Naive thymus-derived CD4-positive, alpha-beta T cell (primary cell): ENCODE data around the gene FHIP1B. TPM values are rescaled to one million over a fixed set of nuclear protein-coding genes. Genes with fewer than 3 reads are reported as not detected.
A peak's percentile ranks its signal among the peaks of the same experiment; 100 is the strongest.

Source experiments
- ATAC-seq: fragments of 150-1000 bp; cut with Tn5 transposase; 2 replicates; pipeline ENCODE4 v1.10.0; 2021; ENCODE audit warnings: mild to moderate bottlenecking, moderate library complexity
- CTCF ChIA-PET: fragments of 350-600 bp; sonication (Branson Sonifier 250); formaldehyde crosslinking; loops from one replicate; lab custom pipeline; 2021; ENCODE audit warnings: antibody characterized with exemption; lab: Charles Lee
- POLR2A ChIA-PET: fragments of 350-600 bp; sonication (Branson Sonifier 250); formaldehyde crosslinking; loops from one replicate; lab custom pipeline; 2021; ENCODE audit warnings: antibody characterized with exemption, inconsistent platforms; lab: Charles Lee
- DNase-seq, 9 donors: peaks; one replicate each; pipeline versions ENCODE4 v3.0.0 to v3.0.0-alpha.2; 2020 to 2022; ENCODE audit warnings: mixed read lengths in 1 of 9
- H3K27ac ChIP-seq: one replicate; pipeline ENCODE4 v1.7.0; 2013; ENCODE audit warnings: mild to moderate bottlenecking, low read depth, low read length, moderate library complexity
- H3K27me3 ChIP-seq, 2 donors: one replicate each; pipeline ENCODE4 v1.7.0; 2013; ENCODE audit warnings: low read length in 2 of 2, mild to moderate bottlenecking in 2 of 2, moderate library complexity in 2 of 2; ENCODE audit not compliant: control insufficient read depth in 2 of 2, insufficient read depth in 2 of 2
- H3K36me3 ChIP-seq, 3 experiments: 1 replicate in 2 of 3; 2 replicates in 1 of 3; pipeline ENCODE4 v1.7.0; 2013; ENCODE audit warnings: low read length in 3 of 3, mild to moderate bottlenecking in 3 of 3, moderate library complexity in 1 of 3; ENCODE audit not compliant: insufficient read depth in 3 of 3, control insufficient read depth in 2 of 3
- H3K4me1 ChIP-seq, 2 donors: one replicate each; pipeline ENCODE4 v1.7.0; 2013; ENCODE audit warnings: low read length in 2 of 2, mild to moderate bottlenecking in 2 of 2, moderate library complexity in 1 of 2; ENCODE audit not compliant: control insufficient read depth in 2 of 2, insufficient read depth in 2 of 2
- H3K4me3 ChIP-seq: 2 replicates; pipeline ENCODE4 v1.7.0; 2013; ENCODE audit warnings: mild to moderate bottlenecking, low read length
- H3K9me3 ChIP-seq, 3 experiments: 1 replicate in 2 of 3; 2 replicates in 1 of 3; pipeline ENCODE4 v1.7.0; 2013; ENCODE audit warnings: low read length in 3 of 3; ENCODE audit not compliant: control insufficient read depth in 2 of 3
- H3K27ac Mint-ChIP-seq, 9 donors: one replicate each; pipeline ENCODE4 v1.8.0; 2020 to 2022; ENCODE audit warnings: mixed read lengths in 9 of 9, mild to moderate bottlenecking in 8 of 9, moderate library complexity in 5 of 9, inconsistent platforms in 2 of 9
- H3K27me3 Mint-ChIP-seq, 5 donors: one replicate each; pipeline ENCODE4 v1.8.0; 2021 to 2022; ENCODE audit warnings: mixed read lengths in 5 of 5, mild to moderate bottlenecking in 1 of 5
- H3K36me3 Mint-ChIP-seq, 5 donors: one replicate each; pipeline ENCODE4 v1.8.0; 2020 to 2022; ENCODE audit warnings: mixed read lengths in 5 of 5, mild to moderate bottlenecking in 3 of 5, inconsistent platforms in 1 of 5
- H3K4me1 Mint-ChIP-seq, 7 donors: one replicate each; pipeline ENCODE4 v1.8.0; 2020 to 2022; ENCODE audit warnings: mixed read lengths in 7 of 7, mild to moderate bottlenecking in 3 of 7, inconsistent platforms in 1 of 7
- H3K4me3 Mint-ChIP-seq, 10 donors: one replicate each; pipeline ENCODE4 v1.8.0; 2020 to 2022; ENCODE audit warnings: mild to moderate bottlenecking in 10 of 10, mixed read lengths in 10 of 10, moderate library complexity in 6 of 10, inconsistent platforms in 2 of 10
- H3K9me3 Mint-ChIP-seq, 11 donors: one replicate each; pipeline ENCODE4 v1.8.0; 2020 to 2022; ENCODE audit warnings: mixed read lengths in 11 of 11, mild to moderate bottlenecking in 4 of 11, inconsistent platforms in 1 of 11, moderate library complexity in 1 of 11
- intact Hi-C, 2 donors: fragments of 100-400 bp; cut with micrococcal nuclease; formaldehyde crosslinking; loops; one replicate each; pipeline ENCODE4 v1.15.1; 2023
- polyA plus RNA-seq, 2 donors: library from polyadenylated mRNA; unstranded; fragments of 300-500 nt; fragmentation: Illumina TruSeq; gene quantifications; one replicate each; pipeline ENCODE4 v1.2.3, GENCODE V29; 2021
- total RNA-seq, 6 experiments: library from RNA in 5 of 6; stranded (reverse) in 5 of 6; gene quantifications; 1 replicate in 5 of 6; 2 replicates in 1 of 6; pipeline ENCODE4 v1.2.3 and lab custom pipeline; 2021 to 2026

FHIP1B gene
- total and polyA plus RNA-seq, 7 experiments from 2014 or later: 9.7 to 52.4 (median 31.4) TPM

DNA sequence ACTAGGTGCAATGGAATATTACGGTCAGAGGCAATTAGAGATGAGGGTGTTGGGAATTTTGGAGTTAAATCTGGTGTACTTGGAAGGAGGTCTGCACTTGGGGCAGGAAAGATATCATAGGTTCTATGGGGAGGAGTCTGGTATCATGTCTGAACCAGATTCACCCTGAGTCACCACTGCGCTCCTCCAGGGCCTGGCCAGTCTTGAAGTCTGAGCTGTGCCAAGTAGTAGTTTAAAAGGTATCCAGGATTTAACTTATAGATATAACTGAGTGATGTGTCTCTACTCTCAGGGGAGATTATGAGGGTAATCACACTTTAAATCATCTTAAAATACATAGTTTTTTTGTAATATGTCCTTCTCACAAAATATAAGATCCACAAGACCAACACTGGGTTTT, 11.1 kb upstream of the FHIP1B start:
- H3K36me3 ChIP-seq: no peaks in the 10 kb centered on the region
- intact Hi-C loops: no loop called here
- Mint-ChIP-seq H3K27ac (no peak overlapping the region), H3K9me3 (no peaks in the 10 kb centered on the region), H3K27me3 (peaks cover 11 to 36% (median 14%) of the 10 kb centered on the region in 5 donors), H3K36me3 (no peaks in the 10 kb centered on the region), H3K4me3 (no peak overlapping the region), H3K4me1 (peaks cover 0 to 5% (median 0%) of the 10 kb centered on the region in 7 donors)
- no peak for ATAC-seq
- H3K9me3 ChIP-seq: no peaks in the 10 kb centered on the region
- no peak overlapping the region for H3K4me3 ChIP-seq
- no peaks in the 10 kb centered on the region for H3K4me1 ChIP-seq
- no peaks in the 10 kb centered on the region for H3K27me3 ChIP-seq
- H3K27ac ChIP-seq: no peak overlapping the region
- ChIA-PET CTCF (no interaction called here), POLR2A (no interaction called here)
- no peak for DNase-seq

DNA sequence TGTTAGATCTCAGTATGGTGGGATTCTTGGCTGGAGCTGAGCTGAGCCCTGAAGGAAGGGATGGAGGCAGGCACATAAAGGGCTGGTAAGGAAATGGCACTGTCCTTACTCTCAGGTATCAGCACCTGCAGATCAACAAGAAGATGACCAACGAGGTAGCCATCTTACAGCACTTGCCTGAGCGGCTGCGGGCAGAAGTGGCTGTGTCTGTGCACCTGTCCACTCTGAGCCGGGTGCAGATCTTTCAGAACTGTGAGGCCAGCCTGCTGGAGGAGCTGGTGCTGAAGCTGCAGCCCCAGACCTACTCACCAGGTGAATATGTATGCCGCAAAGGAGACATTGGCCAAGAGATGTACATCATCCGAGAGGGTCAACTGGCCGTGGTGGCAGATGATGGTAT, 6.9 kb upstream of the FHIP1B start:
- ATAC-seq: no peak
- Histone ChIP-seq H3K4me1 (no peaks in the 10 kb centered on the region), H3K27me3 (no peaks in the 10 kb centered on the region), H3K9me3 (no peaks in the 10 kb centered on the region), H3K27ac (no peak overlapping the region), H3K4me3 (no peak overlapping the region), H3K36me3 (no peaks in the 10 kb centered on the region)
- H3K4me1 Mint-ChIP-seq: peaks cover 0 to 8% (median 0%) of the 10 kb centered on the region in 7 donors
- no peak for DNase-seq
- intact Hi-C loops: no loop called here
- no peak overlapping the region for H3K4me3 Mint-ChIP-seq
- ChIA-PET POLR2A (no interaction called here), CTCF (no interaction called here)
- H3K27ac Mint-ChIP-seq: no peak overlapping the region
- H3K27me3 Mint-ChIP-seq: peaks cover 12 to 19% (median 14%) of the 10 kb centered on the region in 5 donors
- no peaks in the 10 kb centered on the region for H3K36me3 Mint-ChIP-seq
- H3K9me3 Mint-ChIP-seq: no peaks in the 10 kb centered on the region

DNA sequence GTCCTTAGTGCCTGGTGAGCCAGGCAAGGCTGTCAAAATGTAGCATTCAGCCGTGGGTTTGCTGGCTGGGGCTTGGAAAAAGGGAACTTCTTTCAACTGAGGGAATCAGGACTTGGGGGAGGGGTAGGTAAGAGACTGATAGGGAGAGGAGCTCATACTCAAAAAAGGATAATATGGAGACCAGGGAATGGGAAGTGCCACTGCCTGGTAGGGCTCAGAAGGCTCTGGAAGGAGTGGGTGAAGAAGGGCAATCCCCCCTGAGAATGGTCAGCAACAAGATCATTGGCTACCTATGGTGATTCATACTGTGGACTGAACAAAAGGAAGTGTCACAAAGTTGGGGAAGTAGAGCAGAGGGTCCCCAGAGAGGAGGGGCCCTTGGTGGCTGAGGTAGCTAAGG, 6.3 kb upstream of the FHIP1B start:
- ChIA-PET POLR2A (interaction anchor here (0.9 kb wide), 1 partner anchor 19 kb away, joined by 3 read pairs; the partner anchor contains the start of gene CCKBR), CTCF (no interaction called here)
- peaks cover 12 to 19% (median 14%) of the 10 kb centered on the region in 5 donors for H3K27me3 Mint-ChIP-seq

DNA sequence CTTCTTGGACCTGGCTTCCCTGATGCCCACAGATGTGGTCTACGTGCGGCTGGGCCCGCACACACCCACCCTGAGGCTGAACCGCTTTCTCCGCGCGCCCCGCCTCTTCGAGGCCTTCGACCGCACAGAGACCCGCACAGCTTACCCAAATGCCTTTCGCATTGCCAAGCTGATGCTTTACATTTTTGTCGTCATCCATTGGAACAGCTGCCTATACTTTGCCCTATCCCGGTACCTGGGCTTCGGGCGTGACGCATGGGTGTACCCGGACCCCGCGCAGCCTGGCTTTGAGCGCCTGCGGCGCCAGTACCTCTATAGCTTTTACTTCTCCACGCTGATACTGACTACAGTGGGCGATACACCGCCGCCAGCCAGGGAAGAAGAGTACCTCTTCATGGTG, 5.7 kb upstream of the FHIP1B start:
- intact Hi-C loops: no loop called here
- ChIA-PET POLR2A (interaction anchor here (0.9 kb wide), 1 partner anchor 19 kb away, joined by 3 read pairs; the partner anchor contains the start of gene CCKBR), CTCF (no interaction called here)
- Mint-ChIP-seq H3K27me3 (peaks cover 12 to 19% (median 14%) of the 10 kb centered on the region in 5 donors), H3K27ac (no peak overlapping the region), H3K4me3 (no peak overlapping the region), H3K4me1 (peaks cover 3 to 12% (median 4%) of the 10 kb centered on the region in 7 donors), H3K36me3 (no peaks in the 10 kb centered on the region), H3K9me3 (no peaks in the 10 kb centered on the region)
- no peaks in the 10 kb centered on the region for H3K36me3 ChIP-seq
- ATAC-seq (no peak), DNase-seq (no peak)
- H3K9me3 ChIP-seq: no peaks in the 10 kb centered on the region
- H3K27me3 ChIP-seq: no peaks in the 10 kb centered on the region
- no peak overlapping the region for H3K27ac ChIP-seq
- H3K4me3 ChIP-seq: no peak overlapping the region
- no peaks in the 10 kb centered on the region for H3K4me1 ChIP-seq

More for the DNA sequence above, 6.3 kb upstream of the FHIP1B start:
- DNase-seq (no peak), ATAC-seq (no peak)
- Mint-ChIP-seq H3K9me3 (no peaks in the 10 kb centered on the region), H3K27ac (no peak overlapping the region), H3K4me3 (no peak overlapping the region), H3K4me1 (peaks cover 0 to 8% (median 0%) of the 10 kb centered on the region in 7 donors), H3K36me3 (no peaks in the 10 kb centered on the region)
- no peaks in the 10 kb centered on the region for H3K27me3 ChIP-seq
- no peak overlapping the region for H3K4me3 ChIP-seq
- intact Hi-C loops: no loop called here
- no peaks in the 10 kb centered on the region for H3K36me3 ChIP-seq
- no peaks in the 10 kb centered on the region for H3K4me1 ChIP-seq
- H3K9me3 ChIP-seq: no peaks in the 10 kb centered on the region
- no peak overlapping the region for H3K27ac ChIP-seq

DNA sequence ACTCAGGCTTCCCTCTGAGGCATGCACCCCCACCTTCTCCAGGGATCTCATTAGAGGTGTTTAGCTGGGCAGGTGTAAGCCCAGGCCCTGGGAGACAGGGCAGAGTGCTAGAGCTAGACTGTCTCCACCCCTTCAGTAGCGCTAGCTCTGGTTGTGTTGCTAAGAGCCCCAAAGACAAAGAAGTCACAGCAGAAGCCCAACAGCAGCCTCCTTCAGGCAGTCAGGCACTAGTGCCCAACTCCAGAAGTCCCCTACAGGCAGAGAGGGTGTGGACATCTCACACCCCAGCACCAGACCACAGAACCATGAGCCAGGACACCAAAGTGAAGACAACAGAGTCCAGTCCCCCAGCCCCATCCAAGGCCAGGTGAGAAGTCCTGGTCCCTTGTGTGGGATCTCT, 4.5 kb upstream of the FHIP1B start, which contains the start of gene CNGA4:
TSS of gene CNGA4 (plus strand) at position 188 of the 400 bp plus-strand sequence. CDS start at position 306, 118 bp downstream.
- DNase-seq (no peak), ATAC-seq (no peak)
- Histone ChIP-seq H3K27me3 (no peaks in the 10 kb centered on the region), H3K27ac (no peak within 1 kb of the TSS), H3K36me3 (no peaks in the 10 kb centered on the region), H3K9me3 (no peaks in the 10 kb centered on the region), H3K4me3 (no peak within 1 kb of the TSS), H3K4me1 (peaks cover 4% of the 10 kb centered on the region in 2 donors)
- Mint-ChIP-seq H3K36me3 (peaks cover 0 to 2% (median 0%) of the 10 kb centered on the region in 5 donors), H3K9me3 (peaks cover 0 to 2% (median 0%) of the 10 kb centered on the region in 11 donors), H3K27me3 (peaks cover 9 to 19% (median 14%) of the 10 kb centered on the region in 5 donors), H3K27ac (no peak within 1 kb of the TSS), H3K4me3 (peak within 1 kb of the TSS in 1 of 10 donors; percentile 12), H3K4me1 (peaks cover 9 to 18% (median 12%) of the 10 kb centered on the region in 7 donors)
- ChIA-PET CTCF (interaction anchor here (2.1 kb wide), 1 partner anchor 12 kb away, joined by 7 read pairs; no protein-coding TSS in a partner anchor), POLR2A (no interaction called here)
- intact Hi-C loops: loop anchor here (5.0 to 10.0 kb wide), 4 partner anchors 1276 to 1844 kb away; partner anchors contain the start of genes EIF3F (in 1 of the 2), PPFIBP2 (in 1 of the 2) and TRIM21 (in 1 of the 2)

DNA sequence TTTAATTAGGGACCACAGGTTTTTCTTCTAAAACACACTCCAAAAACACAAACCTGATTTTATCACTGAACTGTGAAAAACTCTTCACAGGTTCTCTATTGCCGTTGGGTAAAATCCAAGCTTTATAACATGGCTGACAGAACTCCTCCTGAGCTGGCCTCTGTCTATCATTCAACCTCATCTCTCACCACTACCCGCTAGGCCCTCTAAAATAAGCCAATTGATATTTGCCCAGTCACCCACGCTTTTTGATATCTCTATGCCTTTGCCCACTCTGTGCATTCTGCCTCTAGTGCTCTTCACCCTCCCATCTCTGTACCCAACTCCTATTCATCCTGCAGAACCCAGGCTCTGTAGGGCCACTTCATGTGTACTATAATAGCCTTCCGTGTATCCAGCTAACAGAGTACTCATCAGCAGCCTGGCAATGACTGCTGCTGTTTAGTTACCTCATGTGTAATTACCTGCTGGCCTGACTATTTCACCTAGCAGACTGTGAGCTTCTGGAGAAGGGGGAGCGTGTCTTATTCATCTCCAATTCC, 3.4 kb upstream of the FHIP1B start:
- Mint-ChIP-seq H3K27me3 (peaks cover 4 to 9% (median 7%) of the 10 kb centered on the region in 5 donors), H3K4me3 (no peak overlapping the region), H3K4me1 (peaks cover 18 to 26% (median 22%) of the 10 kb centered on the region in 7 donors), H3K9me3 (peaks cover 0 to 2% (median 0%) of the 10 kb centered on the region in 11 donors), H3K36me3 (peaks cover 0 to 2% (median 0%) of the 10 kb centered on the region in 5 donors), H3K27ac (no peak overlapping the region)
- Histone ChIP-seq H3K27me3 (no peaks in the 10 kb centered on the region), H3K9me3 (no peaks in the 10 kb centered on the region), H3K27ac (no peak overlapping the region), H3K4me3 (no peak overlapping the region), H3K36me3 (no peaks in the 10 kb centered on the region), H3K4me1 (peaks cover 9% of the 10 kb centered on the region in 2 donors)
- POLR2A ChIA-PET: no interaction called here
- no peak for DNase-seq
- CTCF ChIA-PET: interaction anchor here (2.1 kb wide), 1 partner anchor 13 kb away, joined by 7 read pairs; no protein-coding TSS in a partner anchor
- ATAC-seq: no peak
- intact Hi-C loops: loop anchor here (5.0 to 10.0 kb wide), 4 partner anchors 1277 to 1843 kb away; partner anchors contain the start of genes EIF3F (in 1 of the 2), PPFIBP2 (in 1 of the 2) and TRIM21 (in 1 of the 2)
